Stimulated activated memory B cell treated with anti-CD40 and anti-IgM and Interleukin-4, amounts not matched to agents 10 μg/mL and 1 μg/mL and 100 μg/mL, for 72 hours (primary cell): ENCODE results near the gene NOP9.

Experiments
- ATAC-seq: fragments of 150-1000 bp; cut with Tn5 transposase; 2 replicates; pipeline ENCODE4 v1.10.0; 2021
- H3K27ac Mint-ChIP-seq: one replicate; pipeline ENCODE4 v1.8.0; 2022; ENCODE audit warnings: mild to moderate bottlenecking, mixed read lengths
- H3K27me3 Mint-ChIP-seq: one replicate; pipeline ENCODE4 v1.8.0; 2022; ENCODE audit warnings: mixed read lengths
- H3K36me3 Mint-ChIP-seq: one replicate; pipeline ENCODE4 v1.8.0; 2022; ENCODE audit warnings: mixed read lengths
- H3K4me1 Mint-ChIP-seq: one replicate; pipeline ENCODE4 v1.8.0; 2022; ENCODE audit warnings: mixed read lengths
- H3K4me3 Mint-ChIP-seq: one replicate; pipeline ENCODE4 v1.8.0; 2022; ENCODE audit warnings: mild to moderate bottlenecking, moderate library complexity, mixed read lengths
- H3K9me3 Mint-ChIP-seq: one replicate; pipeline ENCODE4 v1.8.0; 2022; ENCODE audit warnings: mixed read lengths

Gene NOP9

DNA sequence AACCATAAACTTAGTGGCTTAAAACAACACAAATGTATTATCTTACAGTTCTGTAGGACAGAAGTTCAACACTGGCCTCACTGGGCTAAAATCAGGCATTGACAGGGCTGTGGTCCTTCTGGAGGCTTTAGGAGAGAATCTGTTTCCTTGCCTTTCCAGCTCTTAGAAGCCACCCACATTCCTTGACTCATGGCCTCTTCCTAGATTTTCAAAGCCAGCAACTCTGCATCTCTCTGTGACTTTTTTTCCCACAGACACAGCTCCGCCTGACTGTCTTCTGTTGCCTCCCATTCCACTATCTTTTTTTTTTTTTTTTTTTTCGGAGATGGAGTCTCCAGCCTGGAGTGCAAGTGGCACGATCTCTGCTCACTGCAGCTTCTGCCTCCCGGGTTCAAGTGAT is 56.6 kb downstream of the NOP9 start:
- no peak overlapping the region for H3K4me3 Mint-ChIP-seq

More for the DNA sequence above, 56.6 kb downstream of the NOP9 start:
- Mint-ChIP-seq H3K27ac (no peak overlapping the region), H3K27me3 (peaks cover 45% of the 10 kb centered on the region), H3K36me3 (no peaks in the 10 kb centered on the region), H3K9me3 (no peaks in the 10 kb centered on the region), H3K4me1 (peaks cover 5% of the 10 kb centered on the region)
- no peak for ATAC-seq
